Ishikawa (cell line): ENCODE data around the gene CIT.

ENCODE experiments used
- CREB1 ChIP-seq: IDR thresholded peaks from 2 replicates; pipeline ENCODE4 v1.6.1; 2012; ENCODE audit warnings: low read depth
- EP300 ChIP-seq: IDR thresholded peaks from 2 replicates; pipeline ENCODE4 v1.6.1; 2012; ENCODE audit warnings: borderline replicate concordance
- FOXM1 ChIP-seq: IDR thresholded peaks from 2 replicates; pipeline ENCODE4 v1.6.1; 2012; ENCODE audit warnings: low read depth, borderline replicate concordance
- MAX ChIP-seq: IDR thresholded peaks from 2 replicates; pipeline ENCODE4 v1.6.1; 2012
- NFIC ChIP-seq: IDR thresholded peaks from 2 replicates; pipeline ENCODE4 v1.6.1; 2012
- RAD21 ChIP-seq: IDR thresholded peaks from 2 replicates; pipeline ENCODE4 v1.6.1; 2012; ENCODE audit warnings: low read depth
- TAF1 ChIP-seq: IDR thresholded peaks from 2 replicates; pipeline ENCODE4 v1.6.1; 2012; ENCODE audit warnings: low read depth, mild to moderate bottlenecking
- ZBTB7A ChIP-seq: IDR thresholded peaks from 2 replicates; pipeline ENCODE4 v1.6.1; 2012; ENCODE audit warnings: low read depth
- TF ChIP-seq, protein P1 (sequence below): IDR thresholded peaks from 2 replicates; pipeline ENCODE4 v1.6.1; 2012

DNA sequence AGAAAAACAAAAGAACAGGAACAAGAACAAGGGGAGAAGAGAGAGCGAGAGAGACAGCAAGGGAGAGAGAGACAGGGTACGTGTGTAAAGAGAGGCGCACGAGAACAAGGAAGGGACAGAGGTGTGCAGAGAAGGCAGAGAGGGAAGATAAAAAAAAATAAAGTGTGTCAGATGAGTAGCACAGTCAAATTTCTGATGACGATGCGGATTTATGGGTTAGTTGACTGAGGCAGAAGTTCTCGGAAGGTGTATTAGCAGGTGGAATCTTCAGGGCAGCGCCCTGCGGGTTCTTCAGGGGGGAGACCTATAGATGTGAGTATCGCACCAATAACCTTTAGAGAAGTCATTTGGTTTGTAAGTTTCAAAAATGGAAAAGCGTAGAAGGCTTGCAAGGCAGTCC, 164.4 kb downstream of the CIT start:
- TF ChIP-seq EP300, result no peak
- no peak for TF ChIP-seq FOXM1
- TF ChIP-seq, protein P1, sequence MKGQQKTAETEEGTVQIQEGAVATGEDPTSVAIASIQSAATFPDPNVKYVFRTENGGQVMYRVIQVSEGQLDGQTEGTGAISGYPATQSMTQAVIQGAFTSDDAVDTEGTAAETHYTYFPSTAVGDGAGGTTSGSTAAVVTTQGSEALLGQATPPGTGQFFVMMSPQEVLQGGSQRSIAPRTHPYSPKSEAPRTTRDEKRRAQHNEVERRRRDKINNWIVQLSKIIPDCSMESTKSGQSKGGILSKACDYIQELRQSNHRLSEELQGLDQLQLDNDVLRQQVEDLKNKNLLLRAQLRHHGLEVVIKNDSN, result no peak
- TF ChIP-seq CREB1, result no peak
- TF ChIP-seq TAF1, result no peak
- no peak for TF ChIP-seq ZBTB7A
- no peak for TF ChIP-seq MAX
- no peak for TF ChIP-seq RAD21
- TF ChIP-seq NFIC, result no peak
